ENCODE data around the gene TAS2R40.
"Not testable (repeated sequence)": the region's sequence is repeated elsewhere in the genome, so short reads cannot be mapped to it uniquely, and the experiment has no call there.

Gene TAS2R40

DNA sequence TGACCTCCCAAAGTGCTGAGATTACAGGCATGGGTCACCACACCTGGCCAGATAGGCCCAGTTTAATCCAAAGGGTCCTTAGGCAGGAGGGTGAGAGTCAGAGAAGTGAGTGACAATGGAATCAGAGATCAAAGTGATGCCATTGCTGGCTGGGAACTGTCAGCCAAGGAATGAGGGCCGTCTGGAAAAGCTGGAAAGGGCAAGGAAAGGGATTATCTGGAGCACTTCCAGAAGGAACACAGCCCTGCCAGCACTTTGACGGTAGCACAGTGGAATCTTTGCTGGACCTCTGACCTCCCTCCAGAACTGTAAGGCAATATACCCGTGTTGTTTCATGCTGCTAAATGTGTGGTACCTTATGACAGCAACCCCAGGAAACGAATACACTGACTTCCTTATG lies 11.3 kb upstream of the TAS2R40 start:
- DNase-seq (ENCODE audit: extremely low read depth, low read depth) = no peak
- TF ChIP-seq, protein P1, sequence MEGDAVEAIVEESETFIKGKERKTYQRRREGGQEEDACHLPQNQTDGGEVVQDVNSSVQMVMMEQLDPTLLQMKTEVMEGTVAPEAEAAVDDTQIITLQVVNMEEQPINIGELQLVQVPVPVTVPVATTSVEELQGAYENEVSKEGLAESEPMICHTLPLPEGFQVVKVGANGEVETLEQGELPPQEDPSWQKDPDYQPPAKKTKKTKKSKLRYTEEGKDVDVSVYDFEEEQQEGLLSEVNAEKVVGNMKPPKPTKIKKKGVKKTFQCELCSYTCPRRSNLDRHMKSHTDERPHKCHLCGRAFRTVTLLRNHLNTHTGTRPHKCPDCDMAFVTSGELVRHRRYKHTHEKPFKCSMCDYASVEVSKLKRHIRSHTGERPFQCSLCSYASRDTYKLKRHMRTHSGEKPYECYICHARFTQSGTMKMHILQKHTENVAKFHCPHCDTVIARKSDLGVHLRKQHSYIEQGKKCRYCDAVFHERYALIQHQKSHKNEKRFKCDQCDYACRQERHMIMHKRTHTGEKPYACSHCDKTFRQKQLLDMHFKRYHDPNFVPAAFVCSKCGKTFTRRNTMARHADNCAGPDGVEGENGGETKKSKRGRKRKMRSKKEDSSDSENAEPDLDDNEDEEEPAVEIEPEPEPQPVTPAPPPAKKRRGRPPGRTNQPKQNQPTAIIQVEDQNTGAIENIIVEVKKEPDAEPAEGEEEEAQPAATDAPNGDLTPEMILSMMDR (IDR thresholded peaks at IDR 0.05; ENCODE audit: low read depth, low read length, missing control alignments) = no peak
- H3K4me3 ChIP-seq (replicated peaks; ENCODE audit: low read depth, low read length) = no peak overlapping the region

DNA sequence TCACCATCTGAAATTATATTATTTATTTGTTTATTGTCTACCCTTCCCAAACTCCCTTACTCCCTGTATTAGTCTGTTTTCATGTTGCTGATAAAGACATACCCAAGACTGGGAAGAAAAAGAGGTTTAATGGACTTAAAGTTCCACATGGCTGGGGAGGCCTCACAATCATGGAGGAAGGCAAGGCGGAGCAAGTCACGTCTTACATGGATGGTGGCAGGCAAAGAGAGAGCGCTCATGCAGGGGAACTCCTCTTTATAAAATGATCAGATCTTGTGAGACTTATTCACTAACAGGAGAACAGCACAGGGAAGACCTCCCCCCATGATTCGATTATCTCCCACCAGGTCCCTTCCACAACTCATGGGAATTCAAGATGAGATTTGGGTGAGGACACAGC lies 8.4 kb upstream of the TAS2R40 start:
- not testable (repeated sequence) for DNase-seq (ENCODE audit: extremely low read depth, low read depth); H3K4me3 ChIP-seq (replicated peaks; ENCODE audit: low read depth, low read length)

DNA sequence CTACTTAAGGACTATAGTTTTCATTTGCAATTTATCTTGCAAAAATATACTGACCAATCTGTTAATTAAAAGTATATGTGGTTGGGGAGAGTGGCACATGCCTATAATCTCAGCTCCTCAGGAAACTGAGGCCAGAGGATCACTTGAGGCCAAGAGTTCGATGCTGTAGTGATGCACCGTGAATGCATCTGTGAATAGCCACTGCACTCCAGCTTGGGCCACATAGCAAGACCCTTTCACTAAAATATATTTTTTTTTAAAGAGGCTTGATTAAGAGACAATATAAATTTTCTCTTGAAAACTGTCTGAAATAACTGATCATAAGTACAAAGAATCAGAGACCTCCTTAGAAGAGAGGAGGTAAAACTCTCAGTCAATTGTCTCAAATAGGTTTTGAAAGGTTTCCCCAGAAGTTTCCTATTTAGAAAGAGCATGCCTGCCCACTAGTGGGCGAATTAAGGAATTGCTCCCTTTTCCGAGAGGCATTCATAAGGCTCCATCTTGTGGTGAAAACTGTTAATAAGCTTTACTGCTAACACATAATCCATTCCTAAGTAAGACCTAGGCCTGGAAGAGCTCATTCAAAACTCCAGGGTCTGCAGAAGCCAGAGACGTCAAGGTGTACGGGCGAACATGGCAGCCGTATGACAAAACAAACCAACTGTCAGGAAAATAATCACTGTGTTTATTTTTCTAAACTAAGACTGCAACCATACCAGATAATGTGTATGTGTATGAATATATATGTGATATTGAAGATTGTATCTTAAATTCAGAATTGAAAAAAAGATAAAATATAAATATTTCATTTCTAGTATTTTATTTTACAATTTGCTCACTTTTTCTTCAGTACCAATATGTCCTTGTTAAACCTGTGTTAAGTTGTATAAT lies 6.8 kb upstream of the TAS2R40 start:
- peak; percentile 62 for DNase-seq (ENCODE audit: extremely low read depth, low read depth)
- H3K4me3 ChIP-seq (replicated peaks; ENCODE audit: low read depth, low read length) = no peak overlapping the region
- TF ChIP-seq, protein P1 (IDR thresholded peaks at IDR 0.05; ENCODE audit: low read depth, low read length, missing control alignments) = peak; percentile 98

DNA sequence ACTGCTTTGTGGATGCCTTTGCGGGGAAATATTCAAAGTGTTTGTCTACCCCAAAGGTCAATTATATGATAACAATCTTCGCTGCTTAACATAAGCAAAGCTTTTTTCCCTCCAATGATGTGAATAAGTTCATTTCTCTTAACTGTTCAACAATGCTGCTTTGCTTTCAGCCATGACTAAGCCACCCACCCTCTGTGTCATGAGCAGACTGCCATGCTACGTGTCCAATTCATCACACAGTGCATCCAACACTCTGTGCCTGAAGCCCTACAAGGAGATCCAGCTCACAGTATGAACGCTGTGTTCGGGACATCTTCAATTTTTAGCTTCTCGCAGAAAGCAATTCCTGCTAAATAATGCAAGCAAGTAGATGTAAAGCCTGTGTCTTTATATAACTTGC lies 5.7 kb upstream of the TAS2R40 start:
- DNase-seq (ENCODE audit: extremely low read depth, low read depth) = no peak
- H3K4me3 ChIP-seq (replicated peaks; ENCODE audit: low read depth, low read length) = no peak overlapping the region

DNA sequence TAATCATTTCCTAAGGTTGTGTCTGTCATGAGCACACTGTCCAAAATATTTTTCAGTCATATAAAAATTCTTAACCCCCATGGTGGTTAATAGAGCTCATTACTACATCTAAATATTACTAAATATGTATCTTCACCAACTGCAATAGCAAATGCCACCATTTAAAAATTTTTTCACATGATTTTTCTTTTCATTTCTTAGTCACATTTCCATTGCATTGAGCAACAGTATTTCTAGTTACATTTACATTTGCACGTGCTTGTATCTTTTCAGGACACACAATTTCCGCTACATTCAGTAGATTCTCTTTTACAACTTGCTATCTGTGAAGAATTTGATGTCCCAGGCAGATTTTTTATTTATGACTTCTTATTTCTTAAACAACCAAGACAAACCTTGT lies 5.2 kb upstream of the TAS2R40 start:
- TF ChIP-seq, protein P1 (IDR thresholded peaks at IDR 0.05; ENCODE audit: low read depth, low read length, missing control alignments) = no peak
- DNase-seq (ENCODE audit: extremely low read depth, low read depth) = no peak
- H3K4me3 ChIP-seq (replicated peaks; ENCODE audit: low read depth, low read length) = no peak overlapping the region

More for the DNA sequence above, 5.7 kb upstream of the TAS2R40 start:
- TF ChIP-seq, protein P1 (IDR thresholded peaks at IDR 0.05; ENCODE audit: low read depth, low read length, missing control alignments) = no peak

DNA sequence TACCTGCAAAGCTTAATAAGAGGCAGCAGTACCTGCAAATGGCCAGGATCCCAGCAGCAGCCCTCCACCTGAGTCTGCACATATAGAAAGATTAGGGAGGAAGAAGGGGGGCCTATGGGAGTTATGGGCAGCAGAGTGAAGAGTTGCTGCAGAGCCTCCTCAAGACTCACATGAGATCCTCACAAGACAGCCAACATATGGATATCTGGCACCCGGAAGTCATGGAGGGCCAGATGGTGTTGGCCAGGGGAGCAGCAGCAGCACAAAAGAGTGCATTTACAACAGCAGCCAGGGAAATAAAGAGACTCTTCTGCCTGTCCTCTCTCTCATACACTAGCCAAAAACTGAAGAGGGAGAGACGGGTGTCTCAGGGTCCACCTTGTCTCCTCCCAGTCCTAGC lies 4.0 kb upstream of the TAS2R40 start:
- TF ChIP-seq, protein P1 (IDR thresholded peaks at IDR 0.05; ENCODE audit: low read depth, low read length, missing control alignments) = no peak
- DNase-seq (ENCODE audit: extremely low read depth, low read depth) = no peak
- H3K4me3 ChIP-seq (replicated peaks; ENCODE audit: low read depth, low read length) = no peak overlapping the region

DNA sequence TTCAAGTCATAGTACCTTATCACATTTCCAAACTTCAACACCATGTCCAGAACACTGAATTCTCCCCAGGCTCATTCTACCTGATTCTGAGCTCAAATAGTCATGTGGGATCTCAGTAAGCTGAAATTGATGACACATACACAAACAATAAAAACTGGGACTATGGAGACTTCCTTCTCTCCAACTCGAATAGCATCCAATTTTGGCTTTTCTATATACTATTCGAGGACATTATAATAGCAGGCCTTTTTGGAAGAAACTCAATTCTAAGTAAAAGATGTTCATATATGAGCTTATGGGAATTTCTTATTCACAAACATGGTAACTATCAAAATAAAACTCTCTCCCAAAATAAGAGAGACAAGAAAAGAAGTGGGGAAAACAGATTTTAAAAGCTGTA lies 551 bp upstream of the TAS2R40 start:
- TF ChIP-seq, protein P1 (IDR thresholded peaks at IDR 0.05; ENCODE audit: low read depth, low read length, missing control alignments) = no peak
- no peak overlapping the region for H3K4me3 ChIP-seq (replicated peaks; ENCODE audit: low read depth, low read length)
- DNase-seq (ENCODE audit: extremely low read depth, low read depth) = no peak
